Activated CD4-positive, alpha-beta T cell treated with anti-CD3 and anti-CD28 coated beads for 4 hours (primary cell): Measurements from ENCODE around the gene FBL.
"Not testable (repeated sequence)": the region's sequence is repeated elsewhere in the genome, so short reads cannot be mapped to it uniquely, and the experiment has no call there.

Experiments
- DNase-seq, 2 donors: peaks; one replicate each; pipeline ENCODE4 v3.0.0-alpha.2; 2020

Gene FBL

GRCh38 chr19:39876486-39876885 is 30.3 kb upstream of the FBL start:
- DNase-seq = not testable (repeated sequence)

- not testable (repeated sequence) for DNase-seq
These were observed 29.3 kb upstream of the FBL start for GRCh38 chr19:39875401-39875864.

- no peak for DNase-seq
These were observed 28.2 kb upstream of the FBL start for GRCh38 chr19:39874404-39874803.

- no peak for DNase-seq
These were observed 27.2 kb upstream of the FBL start for GRCh38 chr19:39873385-39873784.

GRCh38 chr19:39871886-39872866 is 26.0 kb upstream of the FBL start:
- DNase-seq = no peak

- DNase-seq = no peak
These were observed 25.2 kb upstream of the FBL start for GRCh38 chr19:39871362-39871761.

GRCh38 chr19:39870171-39870971 is 24.2 kb upstream of the FBL start:
- no peak for DNase-seq

- no peak for DNase-seq
These were observed 21.8 kb upstream of the FBL start for GRCh38 chr19:39867952-39868351.

- DNase-seq = no peak
These were observed 21.0 kb upstream of the FBL start for GRCh38 chr19:39867133-39867532.

GRCh38 chr19:39865953-39866352 is 19.8 kb upstream of the FBL start:
- DNase-seq = no peak

GRCh38 chr19:39865186-39865585 is 19.0 kb upstream of the FBL start:
- DNase-seq = no peak

- DNase-seq = no peak
These were observed 17.9 kb upstream of the FBL start for GRCh38 chr19:39864118-39864517.

- no peak for DNase-seq
These were observed 12.4 kb upstream of the FBL start for GRCh38 chr19:39858541-39858940.

GRCh38 chr19:39852882-39853281 is 6.7 kb upstream of the FBL start:
- no peak for DNase-seq

GRCh38 chr19:39850892-39851291 is 4.7 kb upstream of the FBL start:
- no peak for DNase-seq

- no peak for DNase-seq
These were observed 2.2 kb upstream of the FBL start for GRCh38 chr19:39848392-39848791.

GRCh38 chr19:39847525-39847924 is 1.3 kb upstream of the FBL start:
- DNase-seq = no peak

- DNase-seq = no peak
These were observed 703 bp upstream of the FBL start for GRCh38 chr19:39846678-39847486.

- peak; percentile 19 to 27 for DNase-seq
These were observed 621 bp downstream of the FBL start for GRCh38 chr19:39845584-39845932.

GRCh38 chr19:39845172-39845571 is 1.0 kb downstream of the FBL start:
- no peak for DNase-seq

GRCh38 chr19:39843919-39844793 is 2.0 kb downstream of the FBL start:
- peak in 1 of 2 donors; percentile 50 for DNase-seq
